ENCODE data around the gene XRN1.
"Not testable (repeated sequence)": the region's sequence is repeated elsewhere in the genome, so short reads cannot be mapped to it uniquely, and the experiment has no call there.

XRN1 gene

DNA sequence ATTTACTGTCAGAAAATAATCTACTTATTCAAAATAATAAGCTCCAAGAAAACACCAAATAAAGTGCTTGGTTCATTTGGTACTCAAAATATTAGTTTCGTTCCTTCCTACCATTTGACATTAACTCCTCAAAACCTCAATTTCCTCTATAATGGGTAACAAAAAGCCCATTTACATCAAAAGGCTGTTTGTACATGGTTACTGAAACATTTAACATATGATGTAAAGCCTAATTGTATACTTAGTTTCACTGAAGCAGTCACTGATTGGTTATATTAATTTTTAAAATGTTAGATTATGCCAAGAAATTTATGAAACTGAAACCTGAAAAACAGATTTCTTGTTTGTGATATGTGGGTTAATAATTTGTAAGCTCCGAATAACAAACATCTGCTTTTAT, 14.7 kb downstream of the XRN1 start:
- DNase-seq: no peak

DNA sequence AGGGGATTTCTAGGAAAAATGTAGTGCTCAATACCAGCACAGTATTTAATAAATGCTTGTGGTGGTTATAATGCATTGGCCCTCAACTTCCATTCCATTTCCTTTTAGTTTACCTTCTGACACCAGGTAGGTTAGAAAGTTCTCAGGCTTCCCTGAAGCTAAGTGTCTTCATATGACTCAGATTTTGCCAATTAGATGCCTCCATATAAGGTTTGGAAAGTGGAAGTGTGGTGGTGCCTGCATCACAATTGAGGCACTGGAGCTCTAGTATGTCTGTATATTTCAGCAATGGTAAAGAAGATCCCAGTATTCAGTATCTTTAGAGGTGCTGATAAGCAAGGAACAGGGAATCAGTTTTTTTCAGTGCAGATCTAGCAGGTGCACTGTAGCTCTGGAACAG, 18.3 kb downstream of the XRN1 start:
- DNase-seq: no peak

DNA sequence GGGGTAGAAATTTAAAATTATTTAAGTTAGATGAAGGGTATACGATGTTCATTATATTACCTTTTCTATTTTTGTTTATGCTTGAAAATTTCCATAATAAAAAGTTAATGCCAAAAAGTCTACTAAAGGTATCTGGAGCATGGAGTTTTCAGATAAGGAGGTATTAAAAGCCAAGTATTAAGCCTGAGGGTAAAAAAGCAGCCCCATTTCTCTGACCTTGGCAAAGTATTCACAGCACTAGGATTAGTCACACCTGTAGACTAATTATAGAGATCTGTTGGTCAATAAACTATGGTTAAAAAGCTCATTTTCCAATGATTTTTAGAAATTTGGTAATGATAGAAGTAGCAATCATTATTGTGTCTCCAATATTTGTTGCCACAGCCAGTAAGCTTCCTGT, 23.1 kb downstream of the XRN1 start:
- no peak for DNase-seq

DNA sequence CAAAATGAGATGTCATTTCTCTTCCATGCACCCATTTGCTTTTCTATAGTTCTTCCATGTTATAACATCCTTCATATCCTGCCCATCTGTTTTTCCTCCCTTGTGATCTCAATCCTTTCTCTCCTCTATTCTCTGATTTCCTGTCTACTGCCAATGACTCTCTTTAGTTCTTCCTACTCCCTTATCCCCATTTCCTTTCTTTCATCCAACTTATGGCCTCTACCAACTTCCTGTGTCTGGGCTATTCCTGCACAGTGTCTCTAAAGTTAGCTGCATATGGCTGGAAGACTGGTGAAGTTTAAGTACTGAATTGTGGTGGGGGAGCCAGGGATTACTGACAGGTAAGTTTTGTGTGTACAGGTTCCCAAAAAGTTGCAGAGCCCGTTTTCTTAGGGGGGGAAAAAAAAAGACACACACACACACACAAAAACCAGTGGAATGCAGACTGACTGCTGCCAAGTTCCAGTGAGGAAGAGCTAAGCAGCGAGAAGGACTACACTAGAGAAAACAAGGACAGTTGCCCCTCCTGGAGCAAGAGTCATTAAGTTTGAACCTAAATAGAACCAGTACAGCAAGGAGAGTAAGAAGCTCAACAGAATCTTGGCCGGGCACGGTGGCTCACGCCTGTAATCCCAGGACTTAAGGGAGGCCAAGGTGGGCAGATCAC, 28.8 kb downstream of the XRN1 start:
- DNase-seq: no peak

DNA sequence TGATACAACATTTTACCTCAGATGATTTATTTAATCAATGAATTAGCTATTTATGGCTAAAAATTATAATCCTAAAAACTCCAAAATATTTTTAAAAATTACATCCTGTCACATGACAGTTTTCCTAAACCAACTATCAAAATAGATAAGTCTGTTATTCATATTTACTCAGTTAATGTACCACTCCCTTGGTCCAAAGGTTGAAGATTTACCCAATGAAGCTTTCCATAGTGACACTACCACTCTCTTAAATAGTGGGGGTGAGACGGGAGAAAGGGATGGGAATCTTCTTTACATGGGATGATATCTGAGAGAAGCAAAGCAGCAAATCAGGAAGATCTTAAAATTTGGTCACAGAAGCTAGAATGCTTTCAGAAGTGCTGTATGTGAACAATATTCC, 30.5 kb downstream of the XRN1 start:
- DNase-seq: no peak

DNA sequence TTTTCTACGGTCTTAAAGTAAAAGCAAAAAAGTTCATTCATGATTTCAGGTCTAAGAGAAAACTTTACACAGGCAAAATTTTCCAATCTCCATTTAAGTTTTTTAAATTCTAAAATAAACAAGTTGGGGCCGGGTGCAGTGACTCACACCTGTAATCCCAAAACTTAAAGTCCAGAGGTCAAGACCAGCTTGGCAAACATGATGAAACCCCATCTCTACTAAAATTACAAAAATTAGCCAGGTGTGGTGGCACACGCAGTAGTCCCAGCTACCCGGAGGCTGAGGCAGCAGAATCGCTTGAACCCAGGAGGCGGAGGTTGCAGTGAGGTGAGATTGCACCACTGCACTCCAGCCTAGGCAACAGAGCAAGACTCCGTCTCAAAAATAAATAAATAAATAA, 47.3 kb downstream of the XRN1 start:
- not testable (repeated sequence) for DNase-seq

DNA sequence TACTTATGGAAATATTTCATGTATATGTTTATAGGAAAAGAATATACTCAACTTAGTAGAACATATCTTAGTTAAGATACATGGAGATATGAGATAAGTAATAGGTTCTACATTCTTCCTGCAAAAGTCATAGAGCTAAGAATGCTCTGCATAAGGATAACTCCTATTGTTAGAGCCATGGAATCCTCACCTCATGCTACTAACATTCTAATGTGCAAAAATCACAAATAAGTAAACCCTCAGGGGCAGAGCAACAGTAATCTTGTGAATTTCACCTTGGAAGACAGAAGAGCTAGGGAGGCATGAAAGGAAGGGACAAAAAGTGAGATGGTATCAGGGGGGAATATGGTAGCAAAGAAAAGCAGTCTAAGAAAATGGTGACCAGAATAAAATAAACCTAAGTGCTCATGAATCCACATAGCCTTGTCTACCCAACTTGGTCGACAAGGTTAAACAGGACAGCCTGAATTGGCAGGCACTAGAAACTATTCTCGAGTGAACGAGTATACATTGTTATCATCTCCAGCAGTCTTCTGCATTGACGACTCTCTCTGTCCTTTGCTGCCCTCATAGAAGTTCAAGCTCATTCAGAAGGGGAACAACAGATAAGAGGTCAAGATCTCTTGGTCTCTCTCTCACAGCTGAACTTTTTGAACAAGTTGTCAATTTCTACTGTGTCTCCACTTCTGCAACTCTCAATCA, 52.8 kb downstream of the XRN1 start:
- no peak for DNase-seq

DNA sequence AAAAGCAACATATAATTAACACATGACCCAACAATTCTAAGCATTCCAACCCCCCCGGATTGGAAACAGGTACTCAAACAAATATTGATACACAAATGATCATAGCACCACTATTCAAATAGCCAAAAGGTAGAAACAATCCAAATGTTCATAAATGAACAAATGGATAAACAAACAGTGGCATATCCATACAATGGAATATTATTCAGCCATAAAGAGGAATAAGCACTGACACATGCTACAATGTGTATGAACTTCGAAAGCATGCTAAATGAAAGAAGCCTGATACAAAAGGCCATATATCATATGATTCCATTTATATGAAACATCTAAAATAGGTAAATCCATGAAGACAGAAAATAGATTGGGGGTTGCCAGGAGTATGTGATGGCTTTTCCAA, 62.8 kb downstream of the XRN1 start:
- no peak for DNase-seq

DNA sequence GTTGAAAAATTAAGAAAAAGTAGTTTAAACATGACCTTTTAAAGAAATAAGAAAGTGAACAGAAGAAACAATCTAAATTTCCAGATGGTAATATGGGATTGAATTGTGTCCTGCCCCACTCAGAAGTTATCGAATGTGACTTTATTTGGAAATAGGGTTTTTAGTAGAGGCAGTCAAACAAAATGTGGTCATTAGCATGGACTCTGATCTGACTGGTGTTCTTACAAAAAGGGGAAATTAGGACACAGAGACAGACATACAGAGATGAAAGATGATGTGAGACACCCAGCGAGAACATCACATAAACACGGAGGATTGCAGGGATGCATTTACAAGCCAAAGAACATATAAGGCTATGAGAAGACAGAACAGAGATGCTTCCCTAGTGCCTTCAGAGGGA, 73.2 kb downstream of the XRN1 start:
- no peak for DNase-seq

DNA sequence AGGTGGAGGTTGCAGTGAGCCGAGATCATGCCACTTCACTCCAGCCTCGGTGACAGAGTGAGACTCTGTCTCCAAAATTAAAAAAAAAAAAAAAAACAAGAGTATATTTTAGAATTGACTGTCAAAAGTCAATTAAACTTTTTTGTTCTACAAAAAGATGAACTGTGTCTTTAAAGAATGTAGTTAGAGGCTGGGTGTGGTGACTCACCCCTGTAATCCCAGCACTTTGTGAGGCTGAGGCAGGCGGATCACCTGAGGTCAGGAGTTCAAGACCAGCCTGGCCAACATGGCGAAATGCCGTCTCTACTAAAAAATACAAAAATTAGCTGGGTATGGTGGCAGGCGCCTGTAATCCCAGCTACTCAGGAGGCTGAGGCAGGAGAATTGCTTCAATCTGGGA, 78.3 kb downstream of the XRN1 start:
- not testable (repeated sequence) for DNase-seq

DNA sequence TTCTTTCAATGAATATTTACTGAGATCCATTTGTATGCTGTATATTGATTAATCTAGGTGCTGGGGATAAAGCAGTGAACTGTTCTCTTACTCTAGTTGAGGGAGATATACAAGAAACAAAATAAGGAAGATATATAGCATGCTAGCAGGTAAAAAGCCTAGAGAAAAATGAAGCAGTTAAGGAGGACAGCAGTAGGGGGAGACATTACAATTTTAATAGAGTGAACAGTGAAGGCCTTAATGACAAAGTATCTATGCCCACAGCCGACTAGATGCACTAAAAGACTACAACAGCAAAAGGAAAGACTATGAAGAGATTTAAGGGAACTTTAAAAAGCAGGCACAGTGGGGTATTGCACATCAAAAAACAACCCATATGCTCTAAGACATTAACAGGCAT, 81.4 kb downstream of the XRN1 start:
- no peak for DNase-seq

DNA sequence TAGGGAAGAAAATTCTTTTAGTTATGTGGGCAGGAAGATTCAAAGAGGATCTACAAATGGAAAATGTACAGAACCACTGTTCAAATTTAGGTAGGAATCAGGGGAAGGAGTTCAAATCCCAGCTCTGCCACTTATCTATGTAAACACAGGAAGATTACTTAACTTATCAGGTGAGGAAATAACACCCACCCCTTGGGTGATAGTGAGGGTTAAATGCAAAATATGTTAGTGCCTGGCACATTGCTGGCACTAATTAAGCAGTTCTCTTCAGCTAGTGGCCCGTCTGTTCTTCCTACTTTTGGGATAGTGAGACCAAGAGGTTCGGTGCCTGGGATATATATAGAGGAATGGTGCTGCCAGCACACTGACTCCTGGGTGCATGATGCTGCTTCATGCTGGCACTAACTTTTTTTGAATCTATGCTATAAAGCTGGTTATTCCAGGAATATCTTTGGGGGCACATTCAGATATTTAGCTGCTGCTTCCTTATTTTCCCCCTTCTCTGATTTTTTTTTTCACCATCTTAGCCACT, 83.8 kb downstream of the XRN1 start:
- DNase-seq: no peak

DNA sequence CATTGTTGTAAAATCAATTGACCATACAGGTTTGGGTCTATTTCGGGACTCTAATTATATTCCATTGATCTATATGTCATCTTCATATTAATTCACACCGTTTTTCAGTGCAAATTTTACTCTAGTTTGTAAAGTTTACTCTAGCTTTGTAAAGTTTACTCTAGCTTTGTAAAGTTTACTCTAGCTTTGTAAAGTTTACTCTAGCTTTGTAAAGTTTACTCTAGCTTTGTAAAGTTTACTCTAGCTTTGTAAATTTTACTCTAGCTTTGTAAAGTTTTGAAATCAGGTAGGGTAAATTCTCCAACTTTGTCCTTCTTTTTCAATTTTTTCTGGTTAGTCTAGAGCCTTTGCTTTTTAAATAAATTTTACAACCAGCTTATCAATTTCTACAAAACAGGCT, 84.4 kb downstream of the XRN1 start:
- DNase-seq: not testable (repeated sequence)

DNA sequence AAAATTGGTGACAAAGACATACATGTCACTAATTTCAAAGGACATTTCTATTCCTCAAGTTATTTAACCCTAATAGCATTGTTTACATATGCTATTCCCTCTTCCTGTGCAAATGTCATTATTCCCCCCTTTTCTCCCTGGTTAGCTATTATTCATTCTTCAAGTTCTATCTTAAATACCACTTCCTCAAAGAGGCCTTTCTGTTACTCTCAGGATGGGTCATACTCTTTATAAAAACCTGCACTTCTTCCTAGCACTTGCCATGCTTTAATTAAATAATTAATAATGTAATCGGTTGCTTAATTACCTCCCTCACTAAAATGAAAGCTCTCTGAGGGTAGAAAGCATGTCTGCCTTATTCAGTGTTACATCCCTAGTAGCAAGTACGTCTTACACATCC, 88.5 kb downstream of the XRN1 start:
- DNase-seq: no peak

DNA sequence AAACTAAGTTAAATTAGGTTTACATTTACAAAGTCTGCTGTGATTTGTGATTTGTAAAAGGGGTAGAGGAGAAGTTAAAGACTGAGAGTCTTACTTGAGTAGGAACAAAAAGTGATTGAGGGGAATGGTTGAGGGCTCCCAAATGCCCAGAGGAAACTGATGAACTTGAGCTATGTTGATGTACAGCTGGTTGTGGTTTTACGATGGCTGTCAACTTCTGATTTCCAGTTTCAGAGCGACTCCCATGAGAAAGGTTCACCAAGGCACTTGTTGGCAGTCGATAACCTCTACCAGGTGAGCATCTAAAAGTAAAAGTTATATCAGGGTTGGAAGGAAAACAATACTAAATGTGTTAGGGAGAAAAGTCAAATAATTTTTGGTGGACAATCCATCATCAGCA, 91.0 kb downstream of the XRN1 start:
- DNase-seq: no peak

DNA sequence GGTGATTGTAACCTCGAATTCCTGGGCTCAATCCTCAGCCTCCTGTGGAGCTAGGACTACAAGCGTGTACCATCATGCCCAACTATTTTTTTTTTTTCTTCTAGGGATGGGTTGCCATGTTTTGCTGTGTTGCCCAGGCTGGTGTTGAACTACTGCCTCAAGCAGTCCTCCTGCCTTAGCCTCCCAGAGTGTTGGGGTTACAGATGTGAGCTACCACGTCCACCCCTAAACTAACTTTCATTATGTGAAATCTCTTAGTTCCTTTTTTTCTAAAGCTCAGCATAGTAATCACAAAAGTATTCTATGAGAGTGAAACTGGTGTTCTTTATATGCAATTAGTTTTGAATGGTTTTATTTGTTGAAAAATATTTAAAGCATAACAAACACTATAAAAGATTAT, 92.1 kb downstream of the XRN1 start:
- DNase-seq: no peak

DNA sequence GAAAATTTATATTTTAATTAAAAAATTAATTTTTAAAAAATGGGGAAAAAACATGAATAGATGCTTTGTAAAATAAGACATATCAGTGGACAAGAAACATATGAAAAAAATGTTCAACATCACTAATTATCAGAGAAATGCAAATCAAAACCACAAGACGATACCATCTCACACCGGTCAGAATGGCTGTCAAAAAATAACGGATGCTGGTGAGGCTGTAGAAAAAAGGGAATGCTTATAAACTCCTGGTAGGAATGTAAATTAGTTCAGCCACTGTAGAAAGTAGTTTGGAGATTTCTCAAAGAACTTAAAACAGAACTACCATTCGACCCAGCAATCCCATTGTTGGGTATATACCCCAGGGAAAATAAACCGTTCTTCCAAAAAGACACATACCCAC, 93.8 kb downstream of the XRN1 start:
- DNase-seq: no peak

DNA sequence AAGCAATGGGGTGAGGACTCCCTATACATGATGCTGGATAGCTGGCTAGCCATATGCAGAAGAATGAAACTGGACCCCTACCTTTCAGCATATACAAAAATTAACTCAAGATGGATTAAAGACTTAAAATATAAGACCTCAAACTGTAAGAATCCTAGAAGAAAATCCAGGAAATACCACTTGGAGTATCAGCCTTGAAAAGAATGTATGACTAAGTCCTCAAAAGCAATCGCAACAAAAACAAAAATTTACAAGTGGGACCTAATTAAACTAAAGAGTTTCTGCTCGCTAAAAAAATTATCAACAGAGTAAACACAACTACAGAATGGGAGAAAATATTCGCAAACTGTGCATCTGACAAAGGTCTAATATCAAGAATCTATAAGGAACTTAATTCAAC, 94.3 kb downstream of the XRN1 start:
- no peak for DNase-seq

DNA sequence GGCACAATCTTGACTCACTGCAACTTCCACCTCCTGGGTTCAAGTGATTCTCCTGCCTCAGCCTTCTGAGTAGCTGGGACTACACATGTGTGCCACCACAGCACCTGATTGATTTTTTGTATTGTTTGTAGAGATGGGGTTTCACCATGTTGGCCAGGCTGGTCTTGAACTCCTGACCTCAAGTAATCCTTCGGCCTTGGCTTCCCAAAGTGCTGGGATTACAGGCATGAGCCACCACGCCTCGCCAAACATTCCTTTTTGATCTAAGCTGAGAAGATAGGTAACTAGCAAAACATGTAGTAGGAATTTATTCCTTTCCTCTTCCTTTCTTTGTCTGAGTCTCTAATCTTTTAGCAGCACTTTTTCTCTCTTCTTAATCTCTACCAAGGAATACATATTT, 95.1 kb downstream of the XRN1 start:
- DNase-seq: not testable (repeated sequence)

DNA sequence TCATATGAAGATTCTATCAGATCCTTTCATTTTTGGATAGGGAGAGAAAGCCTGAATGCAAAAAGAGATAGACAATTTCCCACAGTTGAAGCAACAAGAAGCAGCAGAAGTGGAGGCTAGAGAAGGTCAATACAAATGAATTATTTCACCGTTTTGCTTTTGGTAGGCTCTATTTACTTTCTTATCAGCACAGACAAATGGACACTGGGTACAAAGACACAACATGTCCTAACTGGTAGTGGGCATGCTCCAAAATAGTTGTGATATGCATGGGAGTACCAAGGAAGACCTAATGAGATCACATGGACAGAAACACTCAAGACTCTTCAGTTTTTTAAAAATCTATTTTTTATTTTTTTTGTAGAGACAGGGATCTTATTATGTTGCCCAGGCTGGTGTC, 99.4 kb downstream of the XRN1 start:
- no peak for DNase-seq

DNA sequence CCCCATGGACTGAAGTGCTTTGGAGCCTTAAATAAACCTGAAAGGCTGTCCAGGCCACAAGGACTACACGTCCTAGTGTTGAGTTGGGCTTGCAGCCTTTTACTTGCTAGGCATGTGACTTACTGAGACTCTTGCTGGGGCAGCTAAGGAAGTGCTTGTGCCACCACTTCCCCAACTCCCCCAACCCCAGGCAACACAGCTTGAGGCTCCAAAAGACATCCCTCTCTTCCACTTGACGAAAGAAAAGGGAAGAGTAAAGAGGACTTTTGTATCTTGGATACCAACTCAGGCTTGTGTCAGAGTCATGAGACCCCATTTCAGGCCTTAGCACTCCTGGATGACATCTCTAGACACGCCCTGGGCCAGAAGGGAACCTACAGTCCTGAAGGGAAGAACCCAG, 109.8 kb downstream of the XRN1 start:
- DNase-seq: no peak

DNA sequence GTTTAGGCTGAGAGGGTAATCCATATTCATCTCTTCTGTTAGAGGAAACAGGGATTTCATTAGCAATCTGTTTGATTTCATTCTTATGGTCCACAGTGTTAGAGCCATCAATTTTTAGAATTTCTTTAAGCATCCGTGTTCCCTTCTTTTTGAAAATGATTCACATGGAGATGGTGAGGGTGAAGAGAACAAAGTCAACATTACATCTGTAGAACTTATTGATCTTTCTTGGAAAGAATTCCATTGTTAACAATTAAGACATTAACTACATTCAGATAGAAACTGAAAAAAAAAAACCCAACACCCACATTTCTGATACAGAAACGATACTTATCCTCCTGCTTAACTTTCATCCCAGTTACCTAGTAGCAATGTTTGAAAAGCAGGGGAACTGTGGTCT, 115.4 kb downstream of the XRN1 start:
- no peak for DNase-seq

DNA sequence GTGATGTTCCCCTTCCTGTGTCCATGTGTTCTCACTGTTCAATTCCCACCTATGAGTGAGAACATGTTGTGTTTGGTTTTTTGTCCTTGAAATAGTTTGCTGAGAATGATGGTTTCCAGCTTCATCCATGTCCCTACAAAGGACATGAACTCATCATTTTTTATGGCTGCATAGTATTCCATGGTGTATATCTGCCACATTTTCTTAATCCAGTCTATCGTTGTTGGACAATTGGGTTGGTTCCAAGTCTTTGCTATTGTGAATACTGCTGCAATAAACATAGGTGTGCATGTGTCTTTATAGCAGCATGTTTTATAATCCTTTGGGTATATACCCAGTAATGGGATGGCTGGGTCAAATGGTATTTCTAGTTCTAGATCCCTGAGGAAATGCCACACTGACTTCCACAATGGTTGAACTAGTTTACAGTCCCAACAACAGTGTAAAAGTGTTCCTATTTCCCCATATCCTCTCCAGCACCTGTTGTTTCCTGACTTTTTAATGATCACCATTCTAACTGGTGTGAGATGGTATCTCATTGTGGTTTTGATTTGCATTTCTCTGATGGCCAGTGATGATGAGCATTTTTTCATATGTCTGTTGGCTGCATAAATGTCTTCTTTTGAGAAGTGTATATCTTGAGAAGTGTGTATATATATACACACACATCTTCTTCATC, 123.4 kb downstream of the XRN1 start:
- DNase-seq: not testable (repeated sequence)

DNA sequence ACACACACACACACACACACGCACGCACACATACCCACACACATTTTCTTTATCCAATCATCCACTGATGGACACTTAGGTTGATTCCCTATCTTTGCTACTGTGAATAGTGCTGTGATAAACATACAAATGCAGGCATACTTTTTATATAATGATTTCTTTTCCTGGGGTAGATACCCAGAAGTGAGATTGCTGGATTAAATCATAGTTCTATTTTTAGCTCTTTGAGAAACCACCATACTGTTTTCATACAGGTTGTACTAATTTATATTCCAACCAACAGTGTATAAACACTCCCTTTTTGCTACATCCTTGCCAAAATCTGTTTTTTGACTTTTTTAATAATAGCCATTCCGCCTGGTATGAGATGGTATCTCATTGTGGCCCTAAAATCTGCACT, 127.9 kb downstream of the XRN1 start:
- no peak for DNase-seq
